GM19467 (cell line): ENCODE results near the gene SPATA24.

Experiments used
- ATAC-seq: cut with Tn5 transposase; IDR thresholded peaks from one replicate; pipeline ENCODE4 v1.9.1; 2021; ENCODE audit warnings: mild to moderate bottlenecking, moderate library complexity; ENCODE audit not compliant: unreplicated experiment

Gene SPATA24

GRCh38 chr5:139383993-139384590 lies 19.8 kb downstream of the SPATA24 start:
- no peak for ATAC-seq

DNA sequence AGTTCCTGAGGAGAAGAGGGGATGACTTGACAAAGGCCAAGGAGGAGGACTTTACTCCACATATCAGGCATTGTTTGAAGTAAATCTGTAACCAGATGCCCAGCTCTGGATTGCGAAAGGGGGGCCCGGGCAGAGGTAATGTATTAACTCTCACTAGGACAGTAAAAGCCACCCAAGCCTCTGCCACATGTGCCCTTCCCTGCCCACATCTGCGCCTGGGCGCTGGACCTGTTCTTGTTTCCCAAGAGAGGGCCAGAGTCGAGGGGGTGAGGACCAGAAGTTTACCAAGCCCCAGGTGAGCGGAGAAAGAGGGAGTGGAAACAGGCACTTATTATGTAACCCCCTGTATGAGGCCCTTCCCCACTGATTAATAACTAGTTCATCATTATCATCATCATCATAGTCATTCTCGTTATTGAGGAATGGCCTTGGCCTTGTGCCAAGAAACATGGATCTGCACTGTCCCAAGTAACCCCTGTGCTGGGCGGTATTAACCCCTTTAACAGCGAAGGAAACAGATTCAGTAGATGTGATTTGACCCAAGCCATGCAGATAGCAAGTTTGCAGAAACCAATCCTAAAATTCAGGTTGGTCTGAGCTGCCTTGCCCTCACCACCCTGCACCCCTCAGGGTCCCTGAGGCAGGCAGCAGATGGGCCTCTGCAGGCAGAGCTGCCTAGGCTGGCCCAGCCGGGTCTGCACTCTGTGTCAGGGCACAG lies 20.5 kb downstream of the SPATA24 start, which contains the start of gene SLC23A1:
TSS of gene SLC23A1 (minus strand) at position 23 of the 718 bp plus-strand sequence. CDS start 44 bp downstream, outside the sequence.
- ATAC-seq: no peak

DNA sequence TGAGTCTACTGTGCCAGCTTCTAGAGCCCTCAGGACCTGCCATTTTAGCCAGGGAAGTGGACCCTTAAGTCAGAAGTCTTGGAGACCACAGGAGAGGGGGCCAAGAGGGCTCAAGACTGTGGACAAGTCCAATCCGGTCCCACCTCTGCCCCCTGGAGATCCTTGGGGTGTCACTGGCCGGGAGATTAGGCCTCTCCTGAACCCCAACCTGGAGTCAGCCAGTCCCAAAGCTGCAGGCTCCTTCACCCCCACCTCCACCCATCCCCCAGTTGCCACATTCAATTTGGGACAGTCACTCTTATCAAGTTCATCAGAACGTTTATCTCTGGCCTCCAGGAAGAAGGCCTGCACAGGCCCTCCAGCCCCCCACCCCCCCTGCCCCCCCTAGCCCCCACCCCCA lies 21.1 kb downstream of the SPATA24 start:
- ATAC-seq: no peak

DNA sequence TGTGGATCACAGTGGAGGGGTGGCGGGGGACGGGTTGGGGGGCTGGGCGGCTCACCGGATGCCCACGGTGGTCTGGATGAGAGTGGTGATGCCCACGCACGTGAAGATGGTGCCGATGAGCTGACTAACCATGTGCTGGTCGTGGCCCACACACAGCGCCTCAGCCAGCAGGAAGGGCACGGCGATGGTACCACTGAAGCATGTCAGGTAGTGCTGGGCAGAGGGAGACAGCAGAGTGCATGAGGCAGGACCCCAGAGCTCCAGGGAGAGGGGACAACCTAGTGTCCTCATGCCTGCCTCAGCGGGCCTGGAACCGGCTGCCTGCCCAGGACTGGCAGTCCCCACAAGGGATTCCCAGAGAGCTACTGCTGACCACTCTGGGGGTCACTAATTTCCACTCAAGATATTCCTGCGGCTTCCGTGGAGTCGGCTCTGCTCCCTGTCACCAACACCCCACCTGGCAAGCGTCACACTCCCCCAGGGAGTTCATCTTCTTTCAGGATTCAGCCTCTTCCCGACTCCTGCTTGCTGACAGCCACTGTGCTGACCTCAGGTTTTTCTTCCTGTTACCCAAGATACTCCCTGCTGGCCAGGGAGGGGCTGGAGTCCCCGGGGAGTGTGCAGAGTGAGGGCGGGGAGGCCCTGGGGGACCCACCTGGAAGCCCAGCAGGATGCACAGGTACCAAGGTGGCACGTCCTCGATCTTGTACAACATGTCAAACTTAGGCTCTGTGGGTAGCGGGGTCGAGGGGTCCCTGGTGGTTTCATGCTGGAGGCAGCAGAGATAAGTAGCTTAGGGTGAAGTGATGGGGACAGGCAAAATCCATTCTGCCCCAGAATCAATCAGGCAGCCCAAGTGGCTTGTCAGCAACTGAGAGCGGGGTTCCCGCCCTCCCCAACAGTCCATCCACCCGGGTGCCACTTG lies 21.8 kb downstream of the SPATA24 start:
- ATAC-seq: no peak

GRCh38 chr5:139379626-139380449 lies 24.1 kb downstream of the SPATA24 start:
- ATAC-seq: no peak

DNA sequence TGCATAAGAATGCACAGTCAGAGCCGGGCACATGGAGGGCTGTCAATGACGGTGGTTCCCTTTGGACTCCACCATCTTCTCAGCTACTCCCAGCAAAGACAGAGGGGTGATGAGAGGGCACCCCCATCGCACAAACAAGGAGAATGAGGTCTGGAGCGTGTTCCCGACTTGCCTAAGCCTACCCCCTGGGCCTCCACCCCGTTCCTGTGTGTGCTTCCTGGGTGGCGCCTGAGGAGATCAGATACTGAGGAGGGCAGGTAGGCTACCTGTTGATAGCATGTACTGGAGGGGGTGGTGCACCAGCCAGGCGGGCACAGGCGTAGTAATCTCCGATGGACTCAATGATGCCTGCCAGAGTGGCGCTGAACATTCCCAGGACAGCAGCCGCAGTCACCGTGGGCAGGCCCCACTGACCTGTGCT lies 24.9 kb downstream of the SPATA24 start:
- ATAC-seq: no peak

- no peak for ATAC-seq
Measured at GRCh38 chr5:139378101-139378825, 25.6 kb downstream of the SPATA24 start.

DNA sequence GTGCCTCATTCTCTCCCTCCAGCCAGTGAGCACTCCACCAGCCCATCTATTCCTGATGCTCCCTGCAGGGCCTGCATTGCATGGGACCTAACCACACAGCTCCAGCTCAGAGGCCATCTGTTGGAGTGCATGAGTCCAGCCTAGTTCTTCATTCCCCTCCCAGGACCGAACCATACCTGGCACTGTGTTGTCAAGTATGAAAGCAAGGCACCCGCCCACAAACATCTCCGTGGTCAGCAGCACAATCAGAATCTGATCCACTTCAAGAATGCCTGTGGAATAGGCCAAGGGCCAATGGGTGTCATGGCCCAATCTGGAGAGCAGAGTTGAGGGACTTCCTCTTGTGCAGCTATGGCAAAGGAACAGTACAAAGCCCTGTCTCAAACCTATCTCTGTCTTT lies 26.7 kb downstream of the SPATA24 start:
- ATAC-seq: no peak

DNA sequence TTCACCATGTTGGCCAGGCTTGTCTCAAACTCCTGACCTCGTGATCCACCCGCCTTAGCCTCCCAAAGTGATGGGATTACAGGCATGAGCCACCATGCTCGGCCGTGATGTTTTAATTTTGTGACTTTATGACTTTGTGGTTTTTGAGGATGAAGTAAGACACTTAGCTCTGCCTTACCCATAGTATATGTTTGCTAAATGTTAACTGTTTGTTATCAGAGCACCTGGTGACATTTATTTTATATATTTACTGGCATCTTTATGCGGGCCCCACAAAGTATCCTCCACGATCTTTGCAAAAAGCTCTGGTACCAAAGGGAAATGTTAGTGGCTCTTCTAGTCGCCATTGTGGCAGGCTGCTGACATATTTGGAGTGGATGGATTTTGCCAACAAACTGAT lies 27.5 kb downstream of the SPATA24 start:
- ATAC-seq: no peak

DNA sequence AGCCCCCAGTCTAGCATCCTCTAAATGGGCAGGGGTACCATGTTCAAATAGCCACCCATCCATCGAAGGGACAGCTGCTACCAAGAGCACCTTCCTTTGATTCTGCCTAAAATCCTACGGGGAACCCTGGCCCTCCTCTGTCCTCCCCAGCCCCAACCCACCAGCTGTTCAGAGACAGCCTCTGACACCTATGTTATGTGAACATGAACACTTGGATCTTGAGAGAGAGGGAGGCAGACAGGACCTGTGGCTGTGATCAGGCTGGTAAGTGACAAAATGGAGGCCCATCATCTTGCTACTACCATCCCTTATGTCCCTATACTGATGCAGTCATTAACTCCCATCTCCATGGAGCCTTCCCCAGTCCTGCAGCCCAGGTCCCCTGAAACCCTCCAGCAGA lies 29.0 kb downstream of the SPATA24 start:
- no peak for ATAC-seq

DNA sequence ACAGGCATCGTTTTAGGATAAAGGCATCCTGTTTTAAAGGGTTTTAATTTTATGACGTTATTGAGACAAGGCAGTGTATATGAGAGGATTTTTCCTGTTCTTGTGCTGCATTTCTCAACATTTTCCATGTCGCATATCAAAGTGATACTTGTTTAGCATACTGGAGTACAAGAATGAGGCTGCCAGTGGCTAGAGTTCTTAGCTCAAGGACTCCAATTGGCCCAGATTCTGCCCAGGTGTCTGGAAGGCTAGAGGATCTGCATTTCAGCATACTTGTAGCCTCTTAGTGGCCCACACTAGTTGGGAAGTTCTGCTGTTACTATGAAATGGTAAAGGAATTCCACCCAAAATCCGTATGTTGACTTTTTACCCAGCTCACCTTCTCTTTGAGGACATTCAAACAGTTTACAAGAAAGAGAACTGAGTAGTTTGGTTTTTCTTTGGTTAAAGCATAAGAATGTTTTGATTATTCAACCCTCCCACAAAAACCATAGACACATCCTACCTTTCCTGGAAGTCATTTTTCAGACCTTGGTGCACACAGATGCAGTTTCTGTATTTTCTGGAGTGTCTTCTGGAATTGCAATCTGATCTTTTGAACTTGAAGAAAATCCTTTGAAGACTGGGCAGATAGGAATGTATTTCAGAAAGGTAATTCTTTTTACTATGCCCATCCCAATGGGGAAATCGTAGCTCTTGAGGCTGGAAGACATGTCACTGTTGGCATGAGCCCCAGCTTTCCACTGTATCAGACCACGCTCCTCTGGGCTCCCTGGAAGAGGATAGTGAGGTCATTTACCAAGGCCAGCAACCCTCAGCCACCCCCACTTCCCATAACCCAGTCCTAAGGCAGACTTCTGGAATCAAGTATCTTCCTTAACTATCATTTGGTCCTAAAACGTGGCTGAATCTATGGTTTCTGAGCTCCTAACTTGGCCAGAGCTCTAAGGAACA lies 32.1 kb downstream of the SPATA24 start:
- ATAC-seq: no peak

DNA sequence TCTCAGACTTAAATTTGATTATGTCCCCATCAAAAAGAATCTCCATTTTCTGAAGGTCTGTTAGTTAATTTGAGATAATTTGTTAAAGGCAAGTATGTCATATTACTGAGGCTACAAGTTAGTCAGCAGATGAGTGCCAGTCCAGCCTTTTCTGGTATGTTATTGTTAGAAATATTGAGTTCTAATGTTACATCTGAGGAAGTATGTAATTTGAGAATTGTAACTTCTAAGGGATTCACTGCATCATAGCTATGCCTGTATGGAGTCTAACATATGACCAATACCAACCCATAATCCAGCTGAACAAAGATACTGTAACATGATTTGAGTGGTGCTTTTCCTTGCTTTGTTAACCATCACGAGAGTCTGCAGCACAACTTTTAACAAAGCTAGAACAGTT lies 34.7 kb downstream of the SPATA24 start:
- no peak for ATAC-seq

DNA sequence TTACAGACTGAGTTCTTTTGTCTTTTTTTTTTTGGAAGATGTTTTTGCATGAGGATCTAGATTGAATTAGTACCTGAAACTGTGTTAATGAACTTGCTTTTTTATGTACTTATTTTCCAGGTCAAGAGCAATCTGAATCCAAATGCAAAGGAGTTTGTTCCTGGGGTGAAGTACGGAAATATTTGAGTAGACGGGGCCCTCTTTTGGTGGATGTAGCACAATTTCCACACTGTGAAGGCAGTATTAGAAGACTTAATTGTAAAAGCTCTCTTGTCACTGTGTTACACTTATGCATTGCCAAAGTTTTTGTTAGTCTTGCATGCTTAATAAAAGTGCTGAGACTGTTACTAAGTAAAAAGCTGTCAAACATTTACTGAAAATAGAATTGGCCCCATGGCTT lies 35.3 kb downstream of the SPATA24 start:
- no peak for ATAC-seq

GRCh38 chr5:139364466-139364865 lies 39.4 kb downstream of the SPATA24 start:
- ATAC-seq: no peak

GRCh38 chr5:139363937-139364336 lies 40.0 kb downstream of the SPATA24 start:
- ATAC-seq: no peak

GRCh38 chr5:139361835-139362429 lies 42.0 kb downstream of the SPATA24 start:
- no peak for ATAC-seq

GRCh38 chr5:139360384-139360783 lies 43.5 kb downstream of the SPATA24 start:
- ATAC-seq: no peak

- no peak for ATAC-seq
Measured at GRCh38 chr5:139358064-139358463, 45.8 kb downstream of the SPATA24 start.
